IPS-15b (cell line): ENCODE measurements around the gene HMG20B.

Experiments used
- H3K27me3 ChIP-seq: one replicate; pipeline ENCODE4 v1.6.1; 2013; ENCODE audit warnings: low read length; ENCODE audit not compliant: control insufficient read depth, insufficient read depth
- H3K36me3 ChIP-seq: one replicate; pipeline ENCODE4 v1.6.1; 2013; ENCODE audit warnings: low read length; ENCODE audit not compliant: control insufficient read depth, insufficient read depth
- H3K4me1 ChIP-seq: one replicate; pipeline ENCODE4 v1.6.1; 2013; ENCODE audit warnings: mild to moderate bottlenecking, low read length; ENCODE audit not compliant: control insufficient read depth, insufficient read depth
- H3K4me3 ChIP-seq: one replicate; pipeline ENCODE4 v1.5.1; 2013; ENCODE audit warnings: low read depth, low read length
- H3K9ac ChIP-seq: one replicate; pipeline ENCODE4 v1.6.1; 2013; ENCODE audit warnings: low read depth, mild to moderate bottlenecking, low read length
- H3K9me3 ChIP-seq: one replicate; pipeline ENCODE4 v1.6.1; 2013; ENCODE audit warnings: mild to moderate bottlenecking, low read length; ENCODE audit not compliant: control insufficient read depth, insufficient read depth

Gene HMG20B

GRCh38 chr19:3615524-3616135 lies 42.9 kb downstream of the HMG20B start:
- Histone ChIP-seq H3K27me3 (no peaks in the 10 kb centered on the region), H3K9ac (no peak overlapping the region), H3K36me3 (peaks cover 27% of the 10 kb centered on the region), H3K4me1 (no peaks in the 10 kb centered on the region), H3K9me3 (no peaks in the 10 kb centered on the region), H3K4me3 (no peak overlapping the region)

- no peaks in the 10 kb centered on the region for H3K27me3 ChIP-seq
- H3K9me3 ChIP-seq: no peaks in the 10 kb centered on the region
- no peak overlapping the region for H3K9ac ChIP-seq
- H3K4me1 ChIP-seq: no peaks in the 10 kb centered on the region
- H3K4me3 ChIP-seq: no peak overlapping the region
- H3K36me3 ChIP-seq: peaks cover 17% of the 10 kb centered on the region
Observed at GRCh38 chr19:3617463-3617862, 44.7 kb downstream of the HMG20B start.

DNA sequence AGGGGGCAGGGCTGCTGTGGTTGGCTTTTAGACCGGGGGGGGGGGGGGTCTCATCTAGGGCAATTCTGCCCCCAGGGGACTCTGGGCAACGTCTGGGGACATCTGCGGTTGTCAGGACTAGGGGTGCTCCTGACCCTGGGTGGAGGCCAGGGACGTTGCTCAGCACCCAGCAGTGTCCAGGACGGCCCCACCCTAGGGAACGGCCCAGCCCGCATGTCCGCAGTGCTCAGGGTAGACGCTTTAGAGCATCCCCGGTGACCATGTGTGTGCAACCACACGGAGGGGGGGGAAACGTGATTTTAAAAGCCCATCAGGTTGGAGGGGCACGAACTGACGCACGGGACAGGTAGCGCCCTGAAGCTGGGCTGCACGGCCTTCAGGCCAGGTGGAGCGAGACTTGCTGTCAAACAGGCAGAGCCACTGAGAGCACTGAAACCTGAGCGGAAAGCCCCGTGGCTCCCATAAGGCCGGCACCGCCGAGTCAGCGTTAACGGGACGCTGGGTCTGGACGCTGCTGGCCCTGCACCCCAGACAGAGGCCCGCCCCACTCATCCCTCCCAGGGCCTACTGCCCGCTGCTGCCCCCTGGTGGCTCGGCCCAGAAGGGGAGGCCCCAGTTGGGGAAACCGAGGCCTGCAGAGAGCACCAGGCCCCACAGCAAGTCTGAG lies 45.5 kb downstream of the HMG20B start:
- Histone ChIP-seq H3K4me3 (no peak overlapping the region), H3K4me1 (no peaks in the 10 kb centered on the region), H3K27me3 (no peaks in the 10 kb centered on the region), H3K9me3 (no peaks in the 10 kb centered on the region), H3K9ac (no peak overlapping the region), H3K36me3 (peaks cover 14% of the 10 kb centered on the region)

DNA sequence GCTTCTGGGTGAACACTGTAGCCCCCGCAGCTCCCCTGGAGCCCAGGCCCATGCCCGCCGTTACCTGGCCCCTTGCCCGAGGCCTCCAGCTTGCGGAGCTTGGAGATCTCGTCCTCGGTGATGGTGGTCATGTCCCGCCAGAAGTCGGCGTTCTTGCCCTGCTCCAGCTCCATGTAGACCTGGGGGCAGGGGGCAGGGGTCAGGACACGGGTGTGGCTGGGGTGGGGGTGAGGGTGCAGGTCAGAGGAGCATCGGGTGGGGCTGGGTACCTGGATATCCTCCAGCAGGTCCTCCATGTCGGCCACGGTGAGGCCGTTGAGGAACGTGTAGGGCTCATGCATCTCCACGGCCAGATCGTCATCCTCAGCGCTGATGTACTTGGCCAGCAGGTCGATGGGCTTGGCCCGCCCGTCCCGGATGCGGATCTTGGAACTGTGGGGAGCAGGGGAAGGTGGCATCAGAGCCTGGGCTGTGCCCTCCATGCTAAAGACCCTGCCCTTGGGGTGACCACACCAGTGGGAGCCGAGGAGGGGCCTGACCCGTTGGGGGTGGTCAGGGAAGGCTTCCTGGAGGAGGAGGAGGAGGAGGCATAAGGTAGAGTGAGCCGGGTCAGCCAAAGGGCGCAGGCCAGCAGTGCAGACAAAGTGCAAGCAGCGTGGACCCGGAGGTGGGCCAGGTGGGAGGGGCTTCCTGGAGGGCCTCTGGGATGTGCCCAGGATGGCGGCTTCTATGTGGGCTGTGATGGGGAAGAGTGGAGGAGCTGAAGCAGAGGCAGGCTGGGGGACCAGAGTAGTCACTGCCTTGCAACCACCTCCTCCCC lies 46.3 kb downstream of the HMG20B start:
- no peaks in the 10 kb centered on the region for H3K9me3 ChIP-seq
- peaks cover 14% of the 10 kb centered on the region for H3K36me3 ChIP-seq
- no peak overlapping the region for H3K9ac ChIP-seq
- no peaks in the 10 kb centered on the region for H3K27me3 ChIP-seq
- H3K4me1 ChIP-seq: no peaks in the 10 kb centered on the region
- no peak overlapping the region for H3K4me3 ChIP-seq

GRCh38 chr19:3619631-3620012 lies 46.9 kb downstream of the HMG20B start:
- Histone ChIP-seq H3K4me3 (no peak overlapping the region), H3K27me3 (no peaks in the 10 kb centered on the region), H3K4me1 (no peaks in the 10 kb centered on the region), H3K9ac (no peak overlapping the region), H3K36me3 (peaks cover 14% of the 10 kb centered on the region), H3K9me3 (no peaks in the 10 kb centered on the region)

GRCh38 chr19:3620145-3620816 lies 47.5 kb downstream of the HMG20B start:
- H3K36me3 ChIP-seq: peaks cover 14% of the 10 kb centered on the region
- no peaks in the 10 kb centered on the region for H3K9me3 ChIP-seq
- H3K4me3 ChIP-seq: no peak overlapping the region
- no peaks in the 10 kb centered on the region for H3K27me3 ChIP-seq
- no peaks in the 10 kb centered on the region for H3K4me1 ChIP-seq
- no peak overlapping the region for H3K9ac ChIP-seq

GRCh38 chr19:3620817-3621547 lies 48.2 kb downstream of the HMG20B start:
- no peaks in the 10 kb centered on the region for H3K27me3 ChIP-seq
- H3K9me3 ChIP-seq: no peaks in the 10 kb centered on the region
- no peak overlapping the region for H3K4me3 ChIP-seq
- H3K4me1 ChIP-seq: no peaks in the 10 kb centered on the region
- H3K36me3 ChIP-seq: peaks cover 14% of the 10 kb centered on the region
- no peak overlapping the region for H3K9ac ChIP-seq

DNA sequence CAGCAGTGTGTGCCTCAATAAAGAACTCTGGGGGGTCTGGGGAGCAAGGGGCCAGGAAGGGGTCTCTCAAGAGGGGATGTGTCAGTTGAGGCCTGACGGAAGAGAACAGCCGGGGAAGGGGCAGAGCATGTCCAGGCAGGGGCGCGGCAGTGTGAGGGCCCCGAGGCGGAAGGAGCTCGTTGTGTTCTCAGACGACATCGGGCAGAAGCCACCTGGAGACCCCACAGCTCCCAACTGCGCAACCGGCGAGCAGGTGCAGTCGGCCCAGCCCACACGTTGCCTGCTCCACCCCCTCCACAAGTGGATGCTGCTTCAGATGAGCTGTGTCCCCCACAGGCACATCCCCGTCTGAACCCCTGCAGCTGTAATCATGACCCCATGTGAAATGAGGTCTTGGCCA lies 48.9 kb downstream of the HMG20B start:
- Histone ChIP-seq H3K9me3 (no peaks in the 10 kb centered on the region), H3K4me3 (no peak overlapping the region), H3K27me3 (no peaks in the 10 kb centered on the region), H3K36me3 (peaks cover 14% of the 10 kb centered on the region), H3K9ac (no peak overlapping the region), H3K4me1 (no peaks in the 10 kb centered on the region)

DNA sequence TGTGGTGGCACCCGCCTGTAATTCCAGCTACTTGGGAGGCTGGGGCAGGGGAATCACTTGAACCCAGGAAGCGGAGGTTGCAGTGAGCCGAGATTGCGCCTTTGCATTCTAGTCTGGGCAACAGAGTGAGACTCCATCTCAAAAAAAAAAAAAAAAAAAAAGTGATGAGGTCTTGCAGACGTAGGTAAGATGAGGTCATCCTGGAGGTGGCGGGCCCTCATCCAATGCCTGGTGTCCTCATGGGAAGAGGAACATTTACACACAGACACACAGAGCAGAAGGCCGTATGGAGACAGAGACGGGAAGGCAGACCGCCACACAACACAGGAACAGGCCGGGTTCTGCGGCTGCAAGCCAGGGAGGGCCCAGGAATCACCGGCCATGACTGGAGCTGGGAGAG lies 49.5 kb downstream of the HMG20B start:
- no peaks in the 10 kb centered on the region for H3K4me1 ChIP-seq
- no peaks in the 10 kb centered on the region for H3K27me3 ChIP-seq
- no peak overlapping the region for H3K9ac ChIP-seq
- peaks cover 13% of the 10 kb centered on the region for H3K36me3 ChIP-seq
- no peaks in the 10 kb centered on the region for H3K9me3 ChIP-seq
- no peak overlapping the region for H3K4me3 ChIP-seq

- Histone ChIP-seq H3K36me3 (peaks cover 9% of the 10 kb centered on the region), H3K9ac (no peak overlapping the region), H3K4me1 (no peaks in the 10 kb centered on the region), H3K4me3 (no peak overlapping the region), H3K9me3 (no peaks in the 10 kb centered on the region), H3K27me3 (no peaks in the 10 kb centered on the region)
Observed at GRCh38 chr19:3623716-3624115, 51.0 kb downstream of the HMG20B start.

DNA sequence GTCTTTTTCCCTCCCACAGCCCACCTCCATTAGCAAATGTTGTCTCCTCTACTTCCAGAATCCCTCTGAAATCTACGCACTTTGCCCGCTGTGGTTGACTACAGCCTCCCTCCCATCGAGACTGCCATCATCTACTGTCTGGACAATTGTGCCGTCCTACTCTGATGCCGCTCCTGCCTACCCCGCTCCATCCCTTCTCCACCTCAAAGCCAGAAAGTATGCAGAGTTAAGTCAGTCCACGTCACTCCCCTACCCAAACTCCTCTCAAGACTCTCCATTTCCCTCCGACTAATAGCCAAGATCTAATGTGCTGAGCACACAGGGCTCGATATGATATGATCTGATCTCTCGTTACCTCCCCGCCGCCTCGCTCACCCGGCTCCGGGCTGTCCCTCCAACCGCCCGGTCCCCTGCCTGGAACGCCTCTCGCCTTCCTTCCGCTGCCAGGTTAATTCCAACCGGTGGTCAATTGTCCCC lies 53.3 kb downstream of the HMG20B start:
- Histone ChIP-seq H3K36me3 (peaks cover under 1% of the 10 kb centered on the region), H3K4me3 (peak overlapping the region; percentile 81), H3K27me3 (no peaks in the 10 kb centered on the region), H3K9me3 (no peaks in the 10 kb centered on the region), H3K9ac (peak overlapping the region; percentile 94), H3K4me1 (no peaks in the 10 kb centered on the region)
